Endothelial cell (in vitro differentiated cells): ENCODE data around the gene NKAPD1. TPM values are rescaled to one million over a fixed set of nuclear protein-coding genes. Genes with fewer than 3 reads are reported as not detected.

Experiments used
- DNase-seq: peaks from one replicate; pipeline ENCODE4 v3.0.0; 2021; ENCODE audit warnings: low spot score
- H3K27ac Mint-ChIP-seq: one replicate; pipeline ENCODE4 v1.8.0; 2021; ENCODE audit warnings: mixed read lengths, inconsistent platforms; ENCODE audit not compliant: unreplicated experiment
- H3K27me3 Mint-ChIP-seq: one replicate; pipeline ENCODE4 v1.8.0; 2021; ENCODE audit warnings: mild to moderate bottlenecking, moderate library complexity, mixed read lengths, inconsistent platforms; ENCODE audit not compliant: unreplicated experiment
- H3K36me3 Mint-ChIP-seq: one replicate; pipeline ENCODE4 v1.8.0; 2021; ENCODE audit warnings: mild to moderate bottlenecking, low read depth, mixed read lengths, inconsistent platforms; ENCODE audit not compliant: unreplicated experiment
- H3K4me1 Mint-ChIP-seq: one replicate; pipeline ENCODE4 v1.8.0; 2021; ENCODE audit warnings: mild to moderate bottlenecking, mixed read lengths, inconsistent platforms; ENCODE audit not compliant: unreplicated experiment
- H3K4me3 Mint-ChIP-seq: one replicate; pipeline ENCODE4 v1.8.0; 2021; ENCODE audit warnings: mild to moderate bottlenecking, mixed read lengths, inconsistent platforms; ENCODE audit not compliant: unreplicated experiment
- H3K9me3 Mint-ChIP-seq: one replicate; pipeline ENCODE4 v1.8.0; 2021; ENCODE audit warnings: mixed read lengths, inconsistent platforms; ENCODE audit not compliant: unreplicated experiment
- CTCF ChIP-seq: fragments of 200-600 bp; sonication (generic); IDR thresholded peaks from one replicate; pipeline ENCODE4 v1.5.0; 2021; ENCODE audit warnings: antibody characterized with exemption; ENCODE audit not compliant: unreplicated experiment
- total RNA-seq: library from RNA; stranded (reverse); fragmentation: NEBNext Ultra II Directional; extraction: Animal tissue kit (Norgen Biotek cat#: 25700); gene quantifications from one replicate; pipeline ENCODE4 v1.2.1, GENCODE V29; 2021; ENCODE audit not compliant: unreplicated experiment

Gene NKAPD1
- total RNA-seq, 1 donor from 2014 or later = 21.8 TPM

- DNase-seq = no peak
- no peak overlapping the region for H3K27ac Mint-ChIP-seq
- no peaks in the 10 kb centered on the region for H3K9me3 Mint-ChIP-seq
- H3K36me3 Mint-ChIP-seq = no peaks in the 10 kb centered on the region
- H3K4me1 Mint-ChIP-seq = no peaks in the 10 kb centered on the region
- no peak overlapping the region for H3K4me3 Mint-ChIP-seq
- TF ChIP-seq CTCF = no peak
- H3K27me3 Mint-ChIP-seq = peaks cover 1% of the 10 kb centered on the region
Measured at GRCh38 chr11:112134473-112134872, 60.4 kb downstream of the NKAPD1 start.

Other genes with a start within 250 kb of the NKAPD1 start
- gene ALG9, start 202.7 kb upstream of the NKAPD1 start, total RNA-seq = 35.8 TPM
- gene FDXACB1, start 195.1 kb upstream of the NKAPD1 start, total RNA-seq = 1.4 TPM
- 35.6 TPM for gene CFAP68, start 194.8 kb upstream of the NKAPD1 start, total RNA-seq
- gene CRYAB, start 162.5 kb upstream of the NKAPD1 start, total RNA-seq = not detected
- not detected for gene HSPB2, start 161.6 kb upstream of the NKAPD1 start, total RNA-seq
- 2.8 TPM for gene C11orf52, start 155.4 kb upstream of the NKAPD1 start, total RNA-seq
- gene DIXDC1, start 137.0 kb upstream of the NKAPD1 start, total RNA-seq = 6.2 TPM
- 28.2 TPM for gene DLAT, start 48.9 kb upstream of the NKAPD1 start, total RNA-seq
- gene PIH1D2, start 282 bp upstream of the NKAPD1 start, total RNA-seq = 2.5 TPM
- 49.6 TPM for gene TIMM8B, start 12.5 kb downstream of the NKAPD1 start, total RNA-seq
- 43.0 TPM for gene SDHD, start 12.6 kb downstream of the NKAPD1 start, total RNA-seq
- gene IL18, start 89.8 kb downstream of the NKAPD1 start, total RNA-seq = 0.90 TPM
- gene TEX12, start 93.1 kb downstream of the NKAPD1 start, total RNA-seq = not detected
- gene BCO2, start 101.2 kb downstream of the NKAPD1 start, total RNA-seq = 2.6 TPM
- 40.1 TPM for gene PTS, start 152.1 kb downstream of the NKAPD1 start, total RNA-seq
- gene PLET1, start 186.6 kb downstream of the NKAPD1 start, total RNA-seq = not detected